CD4-positive, alpha-beta T cell treated with Interleukin-2 at 100 ng/mL for 4 hours (primary cell): Measurements from ENCODE around the gene VPS16.

Experiments used
- DNase-seq: peaks from one replicate; pipeline ENCODE4 v3.0.0-alpha.2; 2020; ENCODE audit warnings: low spot score

VPS16 gene

DNA sequence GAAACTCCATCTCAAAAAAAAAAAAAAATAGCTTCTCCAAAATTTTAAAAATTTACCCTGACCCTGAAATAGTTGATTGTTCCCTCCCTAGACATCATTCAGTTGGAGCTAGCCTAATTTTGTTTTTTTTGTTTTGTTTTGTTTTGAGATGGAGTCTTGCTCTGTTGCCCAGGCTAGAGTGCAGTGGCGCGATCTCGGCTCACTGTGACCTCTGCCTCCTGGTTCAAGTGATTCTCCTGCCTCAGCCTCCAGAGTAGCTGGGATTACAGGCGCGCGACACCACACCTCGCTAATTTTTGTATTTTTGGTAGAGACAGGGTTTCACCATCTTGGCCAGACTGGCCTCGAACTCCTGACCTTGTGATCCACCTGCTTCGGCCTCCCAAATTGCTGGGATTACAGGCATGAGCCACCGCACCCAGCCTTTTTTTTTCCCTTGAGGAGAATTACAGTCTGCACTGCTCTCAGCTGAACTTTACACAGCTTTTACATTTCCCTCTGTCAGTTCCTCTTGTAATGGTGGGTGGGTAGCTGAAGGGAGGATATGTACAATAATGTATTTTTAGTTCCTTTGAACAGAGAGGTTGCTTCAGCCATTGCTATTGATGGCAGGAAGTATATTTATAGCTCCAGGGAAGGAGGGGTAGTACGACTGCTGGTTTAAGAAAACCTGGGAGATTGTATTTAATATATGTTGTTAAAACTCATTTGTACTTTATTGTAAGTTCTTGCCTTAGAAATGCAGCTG is 60.5 kb downstream of the VPS16 start:
- no peak for DNase-seq

DNA sequence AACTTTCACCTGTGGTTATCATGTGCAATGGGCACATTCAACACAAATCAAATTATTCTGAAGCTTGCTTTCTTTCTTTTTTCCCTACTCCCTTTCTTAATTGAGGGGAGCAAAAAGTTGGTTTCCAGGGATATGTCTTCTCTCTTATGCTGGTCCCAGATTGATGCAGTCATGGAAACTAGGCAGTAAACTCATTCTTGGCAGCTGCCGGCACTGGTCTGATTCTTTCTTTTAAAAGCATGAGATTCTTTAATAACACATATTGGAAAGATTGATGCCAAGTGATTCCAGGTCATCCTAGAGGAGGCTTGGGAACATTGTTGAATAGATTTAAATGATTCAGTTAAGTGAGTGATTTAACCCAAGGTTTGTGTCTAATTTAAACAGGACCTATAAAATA is 61.7 kb downstream of the VPS16 start:
- DNase-seq: no peak

DNA sequence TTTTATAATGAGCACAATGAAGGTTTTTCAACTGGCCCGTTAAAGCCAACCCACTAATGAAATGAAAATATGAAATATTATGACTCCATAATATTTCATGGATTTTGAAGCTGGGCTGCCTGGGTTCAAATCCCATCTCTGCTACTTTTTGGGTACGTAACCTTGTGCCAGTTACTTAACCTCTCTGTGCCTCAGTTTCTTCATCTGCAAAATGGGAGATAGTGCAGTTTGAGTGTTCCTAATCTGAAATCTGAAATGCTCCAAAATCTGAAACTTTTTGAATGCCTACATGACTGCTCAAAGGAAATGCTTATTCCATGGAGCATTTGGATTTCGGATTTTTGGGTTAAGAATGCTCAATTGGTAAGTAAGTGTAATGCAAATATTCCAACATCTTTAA is 62.3 kb downstream of the VPS16 start:
- DNase-seq: no peak

DNA sequence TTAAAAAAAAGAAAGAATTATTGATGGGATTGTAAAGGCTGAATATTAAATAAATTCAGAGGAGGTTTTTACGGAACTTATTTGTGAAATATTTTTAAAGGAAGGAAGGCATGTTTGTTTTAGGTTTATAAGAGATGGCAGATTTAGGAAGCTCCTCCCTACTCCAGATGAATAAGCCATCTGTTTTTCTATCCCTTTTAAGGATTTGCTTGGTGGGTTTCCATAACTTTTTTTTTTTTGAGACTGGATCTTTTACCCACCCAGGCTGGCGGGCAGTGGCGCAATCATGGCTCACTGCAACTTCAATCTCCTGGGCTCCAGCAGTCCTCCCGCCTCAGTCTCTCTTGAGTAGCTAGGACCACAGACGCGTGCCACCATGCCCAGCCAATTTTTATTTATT is 63.1 kb downstream of the VPS16 start:
- no peak for DNase-seq

DNA sequence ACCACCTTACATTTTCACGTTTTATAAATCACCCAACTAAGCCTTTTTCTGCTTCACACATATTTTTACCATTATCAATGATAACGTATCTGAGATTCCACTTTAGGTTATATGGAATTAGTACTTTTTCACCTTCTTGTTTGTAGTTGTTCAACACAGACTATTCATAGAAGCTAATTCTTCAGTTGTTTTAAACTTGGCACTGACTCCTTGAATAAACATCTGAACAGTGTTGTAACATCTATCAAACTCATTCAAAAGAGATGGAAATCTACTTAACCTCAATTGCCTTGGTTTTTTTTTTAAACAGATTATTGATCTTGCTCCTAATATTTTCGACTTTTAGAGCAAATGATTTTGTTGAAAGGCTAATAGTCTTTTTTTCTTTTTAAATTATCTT is 67.0 kb downstream of the VPS16 start:
- no peak for DNase-seq

DNA sequence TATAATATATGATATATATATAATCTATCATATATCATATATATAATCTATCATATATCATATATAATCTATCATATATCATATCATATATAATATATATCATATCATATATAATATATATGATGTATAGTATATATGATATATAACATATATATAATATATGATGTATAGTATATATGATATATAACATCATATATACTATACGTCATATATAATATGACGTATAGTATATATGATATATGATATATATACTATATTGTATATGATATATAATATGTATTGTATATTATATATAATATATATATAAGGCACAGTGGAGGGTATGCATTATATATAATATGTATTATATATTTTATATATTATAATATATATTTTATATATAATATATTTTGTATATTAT is 69.4 kb downstream of the VPS16 start:
- DNase-seq: no peak

DNA sequence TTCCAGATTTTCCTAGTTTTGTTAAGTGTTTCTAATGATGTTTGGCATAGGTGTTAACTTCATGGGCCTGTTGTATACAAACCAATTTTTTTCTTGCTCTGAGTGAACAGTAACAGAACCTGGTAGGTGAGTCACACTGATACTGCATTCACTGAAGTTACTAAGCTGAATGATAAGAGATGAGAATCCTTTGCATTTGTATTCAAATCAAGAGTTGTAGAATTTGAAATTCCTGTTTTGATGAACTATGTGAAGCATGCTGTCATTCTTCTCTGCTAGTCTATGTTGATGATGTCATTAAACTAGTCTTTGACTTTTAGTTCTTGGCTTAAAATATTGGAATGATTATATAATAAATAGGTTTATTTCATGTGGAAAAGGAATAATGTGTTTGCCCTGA is 70.7 kb downstream of the VPS16 start:
- DNase-seq: no peak

DNA sequence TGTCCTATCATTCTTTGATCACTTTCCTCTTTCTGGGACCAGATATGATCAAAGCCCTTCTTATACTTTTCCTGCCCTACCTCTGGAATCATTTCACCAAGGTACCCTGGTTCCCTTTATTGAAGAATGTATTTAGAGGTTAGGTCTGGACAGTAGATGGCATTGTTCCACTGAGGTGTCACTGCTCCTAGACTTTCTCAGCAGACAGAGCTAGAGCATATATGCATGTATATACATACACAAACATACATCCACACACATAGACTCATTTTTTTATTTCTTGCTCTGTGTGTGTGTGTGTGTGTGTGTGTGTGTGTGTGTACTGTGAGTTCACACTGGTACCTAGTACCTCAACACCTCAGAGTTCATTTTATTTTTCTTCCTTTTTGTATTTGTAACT is 73.6 kb downstream of the VPS16 start:
- no peak for DNase-seq
